ENCODE data around the gene MAMDC2. TPM values are rescaled to one million over a fixed set of nuclear protein-coding genes. Genes with fewer than 3 reads are reported as not detected.

Gene MAMDC2
- total RNA-seq, 1 experiment from 2014 or later = 4.6 TPM

DNA sequence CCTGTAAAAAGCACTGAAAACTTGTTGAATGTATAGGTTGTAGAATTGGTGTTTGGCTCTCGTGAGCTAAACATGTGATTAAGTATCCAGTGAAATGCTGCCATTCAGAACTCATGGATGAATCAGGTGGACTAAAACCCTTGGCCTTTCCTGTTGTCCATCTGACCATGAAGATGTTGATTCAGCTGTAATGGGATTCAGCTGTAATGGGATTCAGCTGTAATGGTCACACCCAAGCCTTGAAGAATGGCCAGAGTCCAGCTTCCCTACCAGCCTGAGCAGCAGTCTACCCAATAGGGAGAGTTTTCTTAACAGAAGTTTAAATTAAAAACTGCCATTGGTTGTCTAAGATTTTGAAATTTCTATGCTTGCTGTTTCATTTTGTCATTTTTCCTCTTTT, 18.1 kb downstream of the MAMDC2 start:
- Histone ChIP-seq H3K27me3 (ENCODE audit: insufficient read depth, low read length) (no peaks in the 10 kb centered on the region), H3T11ph (ENCODE audit: low read length) (no peak overlapping the region), H2AK5ac (ENCODE audit: insufficient read length, low read length) (no peak overlapping the region), H3K4me1 (ENCODE audit: insufficient read depth, low read length) (peaks cover 6% of the 10 kb centered on the region), H3K79me2 (ENCODE audit: insufficient read depth, low read length) (no peaks in the 10 kb centered on the region), H2AFZ (ENCODE audit: low read length) (no peak overlapping the region), H2BK15ac (ENCODE audit: low read depth, low read length) (no peak overlapping the region), H3K18ac (ENCODE audit: insufficient read length, low read depth, low read length) (no peak overlapping the region), H4K8ac (replicated peaks; ENCODE audit: insufficient read length, low read depth, low read length) (no peak overlapping the region), H3K23me2 (ENCODE audit: insufficient read length, low read depth, low read length, poor library complexity, severe bottlenecking) (no peaks in the 10 kb centered on the region), H4K20me1 (ENCODE audit: control insufficient read depth, insufficient read depth, insufficient read length) (no peaks in the 10 kb centered on the region), H2BK12ac (ENCODE audit: insufficient read length, low read depth, low read length) (no peak overlapping the region), H4K5ac (ENCODE audit: insufficient read length, low read depth, low read length) (no peak overlapping the region), H3K4me2 (ENCODE audit: insufficient read depth, insufficient read length, low read length) (no peak overlapping the region), H4K91ac (ENCODE audit: insufficient read length, low read depth, low read length) (no peak overlapping the region), H2BK20ac (ENCODE audit: low read depth, low read length, poor library complexity, severe bottlenecking) (no peak overlapping the region), H2BK120ac (ENCODE audit: low read depth, low read length, poor library complexity, severe bottlenecking) (no peak overlapping the region), H3K27ac (ENCODE audit: insufficient read length, low read depth, low read length) (no peak overlapping the region), H3K56ac (ENCODE audit: insufficient read length, low read depth, low read length) (no peak overlapping the region), H3K79me1 (ENCODE audit: insufficient read depth, low read depth, low read length, poor library complexity, severe bottlenecking) (no peaks in the 10 kb centered on the region), H3K9me3 (ENCODE audit: control insufficient read depth, low read depth, low read length) (no peaks in the 10 kb centered on the region), H3K23ac (ENCODE audit: insufficient read length, low read depth, low read length) (no peak overlapping the region), H3K4ac (ENCODE audit: low read depth, low read length) (no peak overlapping the region), H2BK5ac (ENCODE audit: insufficient read length, low read length) (no peak overlapping the region), H3K14ac (ENCODE audit: insufficient read depth, low read length) (no peak overlapping the region), H3K9ac (ENCODE audit: extremely low read depth, insufficient read length, low read length) (no peak overlapping the region)
- no peaks in the 10 kb centered on the region for H3K27me3 Mint-ChIP-seq (ENCODE audit: low read depth)
- H3K4me1 Mint-ChIP-seq = peaks cover 16 to 19% of the 10 kb centered on the region in 2 experiments
- WGBS (ENCODE audit: extremely low coverage, insufficient read length, low lambda C conversion rate) = no CpG with 5 or more reads among the region's 1 CpG
- no peak overlapping the region for H3K27ac Mint-ChIP-seq
- H3K4me3 Mint-ChIP-seq = no peak overlapping the region
- peaks cover under 1 to 4% of the 10 kb centered on the region in 2 experiments; a peak in 1 of 5 replicates for H3K9me3 Mint-ChIP-seq
- DNase-seq = no peak
- TF ChIP-seq, protein P1, sequence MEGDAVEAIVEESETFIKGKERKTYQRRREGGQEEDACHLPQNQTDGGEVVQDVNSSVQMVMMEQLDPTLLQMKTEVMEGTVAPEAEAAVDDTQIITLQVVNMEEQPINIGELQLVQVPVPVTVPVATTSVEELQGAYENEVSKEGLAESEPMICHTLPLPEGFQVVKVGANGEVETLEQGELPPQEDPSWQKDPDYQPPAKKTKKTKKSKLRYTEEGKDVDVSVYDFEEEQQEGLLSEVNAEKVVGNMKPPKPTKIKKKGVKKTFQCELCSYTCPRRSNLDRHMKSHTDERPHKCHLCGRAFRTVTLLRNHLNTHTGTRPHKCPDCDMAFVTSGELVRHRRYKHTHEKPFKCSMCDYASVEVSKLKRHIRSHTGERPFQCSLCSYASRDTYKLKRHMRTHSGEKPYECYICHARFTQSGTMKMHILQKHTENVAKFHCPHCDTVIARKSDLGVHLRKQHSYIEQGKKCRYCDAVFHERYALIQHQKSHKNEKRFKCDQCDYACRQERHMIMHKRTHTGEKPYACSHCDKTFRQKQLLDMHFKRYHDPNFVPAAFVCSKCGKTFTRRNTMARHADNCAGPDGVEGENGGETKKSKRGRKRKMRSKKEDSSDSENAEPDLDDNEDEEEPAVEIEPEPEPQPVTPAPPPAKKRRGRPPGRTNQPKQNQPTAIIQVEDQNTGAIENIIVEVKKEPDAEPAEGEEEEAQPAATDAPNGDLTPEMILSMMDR (conservative IDR thresholded peaks at IDR 0.05) = no peak
- H3K36me3 Mint-ChIP-seq (ENCODE audit: insufficient read depth in 1 of 3, low read depth in 3 of 3) = peaks cover 0 to 4% (median 0%) of the 10 kb centered on the region in 3 experiments; a peak in 2 of 7 replicates
